HepG2 (cell line): Measurements from ENCODE around the gene FEM1B. TPM values are rescaled to one million over a fixed set of nuclear protein-coding genes. Genes with fewer than 3 reads are reported as not detected.

Experiments used
- AHR ChIP-seq: IDR thresholded peaks from 2 replicates; pipeline ENCODE4 v1.6.1; 2018; ENCODE audit warnings: missing genetic modification reagents, missing compliant biosample characterization
- ASH2L ChIP-seq: fragments of 300-600, 200-600 bp; sonication (generic); IDR thresholded peaks from 2 replicates; pipeline ENCODE4 v1.7.0; 2017; ENCODE audit warnings: low read depth, mild to moderate bottlenecking, moderate library complexity, mixed read lengths, low read length; ENCODE audit not compliant: insufficient read length
- EHMT2 ChIP-seq: fragments of 200-600 bp; sonication (generic); IDR thresholded peaks from 2 replicates; pipeline ENCODE4 v1.7.0; 2017; ENCODE audit warnings: antibody characterized with exemption, low read depth, low read length, borderline replicate concordance
- NCOA2 ChIP-seq: sonication (generic); formaldehyde crosslinking; IDR thresholded peaks from 2 replicates; pipeline ENCODE4 v1.8.0; 2022; ENCODE audit warnings: inconsistent platforms
- ZBTB7A ChIP-seq: sonication (generic); formaldehyde crosslinking; IDR thresholded peaks from 2 replicates; pipeline ENCODE4 v1.8.0; 2022; ENCODE audit warnings: mild to moderate bottlenecking, missing genetic modification reagents
- ZEB1 ChIP-seq: IDR thresholded peaks from 2 replicates; pipeline ENCODE4 v1.6.1; 2012; ENCODE audit warnings: mild to moderate bottlenecking, low read depth, inconsistent platforms; ENCODE audit not compliant: insufficient replicate concordance
- ZNF644 ChIP-seq: IDR thresholded peaks from 2 replicates; pipeline ENCODE4 v1.6.1; 2016; ENCODE audit warnings: low read depth
- ZNF746 ChIP-seq: sonication (generic); formaldehyde crosslinking; IDR thresholded peaks from 2 replicates; pipeline ENCODE4 v1.8.0; 2022; ENCODE audit warnings: mild to moderate bottlenecking, missing genetic modification reagents
- polyA plus RNA-seq, 8 experiments: library from polyadenylated mRNA; depleted of rRNA in 3 of 8; stranded (reverse) in 7 of 8; unstranded in 1 of 8; fragments of >200 nt; fragmentation: Illumina TruSeq in 4 of 8; extraction: Trizol in 4 of 8; gene quantifications; 2 replicates each; pipeline versions ENCODE4 v1.2.1 to v1.2.3, GENCODE V29; 2011 to 2016; ENCODE audit warnings: low read depth in 4 of 8, missing spikeins in 1 of 8, mixed read lengths in 1 of 8; ENCODE audit not compliant: insufficient read depth in 1 of 8
- total RNA-seq, 5 experiments: library from RNA; depleted of rRNA; stranded (reverse); fragments of >200 nt; fragmentation: Illumina TruSeq; extraction: Trizol; gene quantifications; 2 replicates each; pipeline ENCODE4 v1.2.3, GENCODE V29; 2016; ENCODE audit warnings: low read depth in 1 of 5
- TF ChIP-seq, protein P1 (sequence below): sonication (generic); formaldehyde crosslinking; IDR thresholded peaks from 2 replicates; pipeline ENCODE4 v1.4.0; 2020; ENCODE audit warnings: missing genetic modification reagents
- TF ChIP-seq, protein P2 (sequence below): sonication (generic); formaldehyde crosslinking; IDR thresholded peaks from 2 replicates; pipeline ENCODE4 v1.4.0; 2020; ENCODE audit warnings: mild to moderate bottlenecking, low read depth, missing genetic modification reagents
- TF ChIP-seq, protein P3 (sequence below): sonication (generic); formaldehyde crosslinking; IDR thresholded peaks from 2 replicates; pipeline ENCODE4 v1.5.0; 2020; ENCODE audit warnings: mild to moderate bottlenecking, missing genetic modification reagents
- TF ChIP-seq, protein P4 (sequence below): sonication (generic); formaldehyde crosslinking; IDR thresholded peaks from 2 replicates; pipeline ENCODE4 v1.5.1; 2020; ENCODE audit warnings: missing genetic modification reagents, mild to moderate bottlenecking, borderline replicate concordance
- TF ChIP-seq, protein P5 (sequence below): sonication (generic); formaldehyde crosslinking; IDR thresholded peaks from 2 replicates; pipeline ENCODE4 v1.8.0; 2022; ENCODE audit warnings: mild to moderate bottlenecking, missing genetic modification reagents, moderate library complexity
- TF ChIP-seq, protein P6 (sequence below), 2 experiments: sonication (generic) in 1 of 2; formaldehyde crosslinking in 1 of 2; IDR thresholded peaks; 2 replicates each; pipeline versions ENCODE4 v1.4.0 to v1.6.1; 2016 to 2020; ENCODE audit warnings: borderline replicate concordance in 1 of 2, low read depth in 1 of 2, mild to moderate bottlenecking in 1 of 2, missing genetic modification reagents in 1 of 2

FEM1B gene
- total and polyA plus RNA-seq, 2 of the 13 experiments (the other 11 are each of a cell fraction or from before 2014, with no cell fraction given): 38.1 to 40.0 TPM

DNA sequence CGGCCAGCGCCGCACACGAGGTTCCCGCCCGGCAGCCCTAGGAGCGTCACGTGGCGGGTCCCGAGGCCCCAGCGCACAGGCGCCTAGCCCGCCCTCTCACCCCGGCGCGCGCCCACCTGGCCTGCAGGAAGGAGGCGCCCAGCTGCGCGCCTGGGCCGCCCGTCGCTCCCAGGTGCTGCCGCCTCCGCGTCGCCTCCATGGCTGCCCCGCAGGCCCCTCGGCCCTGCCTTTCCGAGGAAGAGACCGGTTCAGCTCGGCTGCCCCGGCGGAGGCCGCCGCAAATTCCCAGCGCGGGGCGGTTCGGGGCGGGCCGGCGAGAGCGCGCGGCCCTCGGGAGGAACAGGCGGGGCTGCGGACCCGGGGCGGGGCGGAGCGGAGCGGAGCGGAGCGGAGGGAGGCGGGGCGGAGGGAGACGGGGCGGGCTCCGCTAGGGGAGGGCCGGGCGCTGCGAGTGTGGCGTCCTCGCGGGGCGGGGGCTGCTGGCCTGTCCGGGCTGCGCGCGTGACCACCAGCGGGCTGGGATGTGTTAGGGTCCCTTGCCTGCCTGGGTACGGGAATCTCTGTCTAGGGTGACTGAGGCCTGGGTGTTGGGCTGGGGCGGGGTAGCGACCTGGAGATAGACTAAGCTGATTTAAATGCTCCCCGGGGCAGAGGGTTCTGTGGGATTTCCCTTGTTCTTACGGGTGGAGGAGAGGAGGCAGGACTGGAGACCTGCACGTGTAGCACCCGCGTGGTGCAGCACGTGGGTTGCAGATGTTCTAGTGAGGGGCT, 48.0 kb upstream of the FEM1B start, which contains the start of gene CLN6 (continued):
- TF ChIP-seq, protein P1, sequence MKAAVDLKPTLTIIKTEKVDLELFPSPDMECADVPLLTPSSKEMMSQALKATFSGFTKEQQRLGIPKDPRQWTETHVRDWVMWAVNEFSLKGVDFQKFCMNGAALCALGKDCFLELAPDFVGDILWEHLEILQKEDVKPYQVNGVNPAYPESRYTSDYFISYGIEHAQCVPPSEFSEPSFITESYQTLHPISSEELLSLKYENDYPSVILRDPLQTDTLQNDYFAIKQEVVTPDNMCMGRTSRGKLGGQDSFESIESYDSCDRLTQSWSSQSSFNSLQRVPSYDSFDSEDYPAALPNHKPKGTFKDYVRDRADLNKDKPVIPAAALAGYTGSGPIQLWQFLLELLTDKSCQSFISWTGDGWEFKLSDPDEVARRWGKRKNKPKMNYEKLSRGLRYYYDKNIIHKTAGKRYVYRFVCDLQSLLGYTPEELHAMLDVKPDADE (CRISPR knock-in tag): 0 out of 2 replicates have a peak, but pooled peaks have one; percentile 54
- TF ChIP-seq, protein P2, sequence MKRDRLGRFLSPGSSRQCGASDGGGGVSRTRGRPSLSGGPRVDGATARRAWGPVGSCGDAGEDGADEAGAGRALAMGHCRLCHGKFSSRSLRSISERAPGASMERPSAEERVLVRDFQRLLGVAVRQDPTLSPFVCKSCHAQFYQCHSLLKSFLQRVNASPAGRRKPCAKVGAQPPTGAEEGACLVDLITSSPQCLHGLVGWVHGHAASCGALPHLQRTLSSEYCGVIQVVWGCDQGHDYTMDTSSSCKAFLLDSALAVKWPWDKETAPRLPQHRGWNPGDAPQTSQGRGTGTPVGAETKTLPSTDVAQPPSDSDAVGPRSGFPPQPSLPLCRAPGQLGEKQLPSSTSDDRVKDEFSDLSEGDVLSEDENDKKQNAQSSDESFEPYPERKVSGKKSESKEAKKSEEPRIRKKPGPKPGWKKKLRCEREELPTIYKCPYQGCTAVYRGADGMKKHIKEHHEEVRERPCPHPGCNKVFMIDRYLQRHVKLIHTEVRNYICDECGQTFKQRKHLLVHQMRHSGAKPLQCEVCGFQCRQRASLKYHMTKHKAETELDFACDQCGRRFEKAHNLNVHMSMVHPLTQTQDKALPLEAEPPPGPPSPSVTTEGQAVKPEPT (CRISPR knock-in tag): 0 out of 2 replicates have a peak, but pooled peaks have one; percentile 52
- TF ChIP-seq NCOA2 (CRISPR knock-in tag): peak; percentile 22; the same call in 1 of the 2 replicates
- no peak for TF ChIP-seq EHMT2
- peak; percentile 85 for TF ChIP-seq ASH2L
- no peak for TF ChIP-seq ZEB1
- TF ChIP-seq ZNF644 (CRISPR knock-in tag): no peak
- peak; percentile 21; the same call in 1 of the 2 replicates for TF ChIP-seq ZNF746
- TF ChIP-seq, protein P3, sequence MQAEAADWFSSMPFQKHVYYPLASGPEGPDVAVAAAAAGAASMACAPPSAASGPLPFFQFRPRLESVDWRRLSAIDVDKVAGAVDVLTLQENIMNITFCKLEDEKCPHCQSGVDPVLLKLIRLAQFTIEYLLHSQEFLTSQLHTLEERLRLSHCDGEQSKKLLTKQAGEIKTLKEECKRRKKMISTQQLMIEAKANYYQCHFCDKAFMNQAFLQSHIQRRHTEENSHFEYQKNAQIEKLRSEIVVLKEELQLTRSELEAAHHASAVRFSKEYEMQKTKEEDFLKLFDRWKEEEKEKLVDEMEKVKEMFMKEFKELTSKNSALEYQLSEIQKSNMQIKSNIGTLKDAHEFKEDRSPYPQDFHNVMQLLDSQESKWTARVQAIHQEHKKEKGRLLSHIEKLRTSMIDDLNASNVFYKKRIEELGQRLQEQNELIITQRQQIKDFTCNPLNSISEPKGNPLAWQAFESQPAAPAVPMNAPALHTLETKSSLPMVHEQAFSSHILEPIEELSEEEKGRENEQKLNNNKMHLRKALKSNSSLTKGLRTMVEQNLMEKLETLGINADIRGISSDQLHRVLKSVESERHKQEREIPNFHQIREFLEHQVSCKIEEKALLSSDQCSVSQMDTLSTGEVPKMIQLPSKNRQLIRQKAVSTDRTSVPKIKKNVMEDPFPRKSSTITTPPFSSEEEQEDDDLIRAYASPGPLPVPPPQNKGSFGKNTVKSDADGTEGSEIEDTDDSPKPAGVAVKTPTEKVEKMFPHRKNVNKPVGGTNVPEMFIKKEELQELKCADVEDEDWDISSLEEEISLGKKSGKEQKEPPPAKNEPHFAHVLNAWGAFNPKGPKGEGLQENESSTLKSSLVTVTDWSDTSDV (CRISPR knock-in tag): 0 out of 2 replicates have a peak, but pooled peaks have one; percentile 49
- TF ChIP-seq, protein P4, sequence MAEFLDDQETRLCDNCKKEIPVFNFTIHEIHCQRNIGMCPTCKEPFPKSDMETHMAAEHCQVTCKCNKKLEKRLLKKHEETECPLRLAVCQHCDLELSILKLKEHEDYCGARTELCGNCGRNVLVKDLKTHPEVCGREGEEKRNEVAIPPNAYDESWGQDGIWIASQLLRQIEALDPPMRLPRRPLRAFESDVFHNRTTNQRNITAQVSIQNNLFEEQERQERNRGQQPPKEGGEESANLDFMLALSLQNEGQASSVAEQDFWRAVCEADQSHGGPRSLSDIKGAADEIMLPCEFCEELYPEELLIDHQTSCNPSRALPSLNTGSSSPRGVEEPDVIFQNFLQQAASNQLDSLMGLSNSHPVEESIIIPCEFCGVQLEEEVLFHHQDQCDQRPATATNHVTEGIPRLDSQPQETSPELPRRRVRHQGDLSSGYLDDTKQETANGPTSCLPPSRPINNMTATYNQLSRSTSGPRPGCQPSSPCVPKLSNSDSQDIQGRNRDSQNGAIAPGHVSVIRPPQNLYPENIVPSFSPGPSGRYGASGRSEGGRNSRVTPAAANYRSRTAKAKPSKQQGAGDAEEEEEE (CRISPR knock-in tag): no peak
- TF ChIP-seq ZBTB7A (CRISPR knock-in tag): 0 out of 2 replicates have a peak, but pooled peaks have one; percentile 19
- TF ChIP-seq AHR (CRISPR knock-in tag): peak; percentile 76; the same call in 1 of the 2 replicates
- TF ChIP-seq, protein P5, sequence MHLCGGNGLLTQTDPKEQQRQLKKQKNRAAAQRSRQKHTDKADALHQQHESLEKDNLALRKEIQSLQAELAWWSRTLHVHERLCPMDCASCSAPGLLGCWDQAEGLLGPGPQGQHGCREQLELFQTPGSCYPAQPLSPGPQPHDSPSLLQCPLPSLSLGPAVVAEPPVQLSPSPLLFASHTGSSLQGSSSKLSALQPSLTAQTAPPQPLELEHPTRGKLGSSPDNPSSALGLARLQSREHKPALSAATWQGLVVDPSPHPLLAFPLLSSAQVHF: 0 out of 2 replicates have a peak, but pooled peaks have one; percentile 67
- TF ChIP-seq, protein P6, sequence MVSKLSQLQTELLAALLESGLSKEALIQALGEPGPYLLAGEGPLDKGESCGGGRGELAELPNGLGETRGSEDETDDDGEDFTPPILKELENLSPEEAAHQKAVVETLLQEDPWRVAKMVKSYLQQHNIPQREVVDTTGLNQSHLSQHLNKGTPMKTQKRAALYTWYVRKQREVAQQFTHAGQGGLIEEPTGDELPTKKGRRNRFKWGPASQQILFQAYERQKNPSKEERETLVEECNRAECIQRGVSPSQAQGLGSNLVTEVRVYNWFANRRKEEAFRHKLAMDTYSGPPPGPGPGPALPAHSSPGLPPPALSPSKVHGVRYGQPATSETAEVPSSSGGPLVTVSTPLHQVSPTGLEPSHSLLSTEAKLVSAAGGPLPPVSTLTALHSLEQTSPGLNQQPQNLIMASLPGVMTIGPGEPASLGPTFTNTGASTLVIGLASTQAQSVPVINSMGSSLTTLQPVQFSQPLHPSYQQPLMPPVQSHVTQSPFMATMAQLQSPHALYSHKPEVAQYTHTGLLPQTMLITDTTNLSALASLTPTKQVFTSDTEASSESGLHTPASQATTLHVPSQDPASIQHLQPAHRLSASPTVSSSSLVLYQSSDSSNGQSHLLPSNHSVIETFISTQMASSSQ (IDR thresholded peaks at IDR 0.05; ENCODE audit: low read depth): no peak
- TF ChIP-seq, protein P6 (CRISPR knock-in tag; IDR thresholded peaks at IDR 0.05; ENCODE audit: borderline replicate concordance): peak; percentile 67; the same call in 1 of the 2 replicates
